HepG2 (cell line): Measurements from ENCODE around the gene SNX13. TPM values are rescaled to one million over a fixed set of nuclear protein-coding genes. Genes with fewer than 3 reads are reported as not detected.

Experiments
- DMAP1 ChIP-seq: IDR thresholded peaks from 2 replicates; pipeline ENCODE4 v1.6.1; 2016
- EED ChIP-seq: sonication (generic); formaldehyde crosslinking; IDR thresholded peaks from 2 replicates; pipeline ENCODE4 v1.5.0; 2020; ENCODE audit warnings: mild to moderate bottlenecking, missing genetic modification reagents
- ETV6 ChIP-seq: sonication (generic); formaldehyde crosslinking; conservative IDR thresholded peaks from 2 replicates; pipeline ENCODE4 v1.4.0; 2020; ENCODE audit warnings: missing genetic modification reagents
- HMG20A ChIP-seq: IDR thresholded peaks from 2 replicates; pipeline ENCODE4 v1.6.1; 2016; ENCODE audit warnings: borderline replicate concordance
- KLF13 ChIP-seq: sonication (generic); formaldehyde crosslinking; IDR thresholded peaks from 2 replicates; pipeline ENCODE4 v1.4.0; 2020; ENCODE audit warnings: mild to moderate bottlenecking, missing genetic modification reagents
- NCOA1 ChIP-seq: sonication (generic); formaldehyde crosslinking; IDR thresholded peaks from 2 replicates; pipeline ENCODE4 v1.9.0; 2021; ENCODE audit warnings: missing genetic modification reagents
- NFE2L1 ChIP-seq: sonication (generic); formaldehyde crosslinking; IDR thresholded peaks from 2 replicates; pipeline ENCODE4 v1.4.0; 2020; ENCODE audit warnings: missing genetic modification reagents, mild to moderate bottlenecking, borderline replicate concordance
- NR1H2 ChIP-seq: sonication (generic); formaldehyde crosslinking; IDR thresholded peaks from 2 replicates; pipeline ENCODE4 v1.8.1; 2022; ENCODE audit warnings: low read depth, missing genetic modification reagents, borderline replicate concordance
- NRL ChIP-seq: sonication (generic); formaldehyde crosslinking; IDR thresholded peaks from 2 replicates; pipeline ENCODE4 v1.5.0; 2020; ENCODE audit warnings: missing genetic modification reagents, mild to moderate bottlenecking, moderate library complexity, borderline replicate concordance
- RAD51 ChIP-seq: fragments of 450-650 bp; IDR thresholded peaks from 2 replicates; pipeline ENCODE4 v1.6.1; 2016; ENCODE audit warnings: borderline replicate concordance
- RFXAP ChIP-seq: sonication (generic); formaldehyde crosslinking; IDR thresholded peaks from 2 replicates; pipeline ENCODE4 v1.4.0; 2020; ENCODE audit warnings: missing genetic modification reagents, borderline replicate concordance
- SAP130 ChIP-seq: IDR thresholded peaks from 2 replicates; pipeline ENCODE4 v1.6.1; 2016; ENCODE audit warnings: low read depth
- SP2 ChIP-seq: sonication (generic); formaldehyde crosslinking; IDR thresholded peaks from 2 replicates; pipeline ENCODE4 v1.5.1; 2020; ENCODE audit warnings: mild to moderate bottlenecking, missing genetic modification reagents
- ZNF652 ChIP-seq: IDR thresholded peaks from 2 replicates; pipeline ENCODE4 v1.6.1; 2016; ENCODE audit warnings: low read depth, borderline replicate concordance
- ZNF772 ChIP-seq: sonication (generic); formaldehyde crosslinking; IDR thresholded peaks from 2 replicates; pipeline ENCODE4 v1.5.0; 2020; ENCODE audit warnings: mild to moderate bottlenecking, missing genetic modification reagents
- ZNF780A ChIP-seq: sonication (generic); formaldehyde crosslinking; IDR thresholded peaks from 2 replicates; pipeline ENCODE4 v1.8.0; 2022; ENCODE audit warnings: mild to moderate bottlenecking, missing genetic modification reagents, moderate library complexity
- ZNF790 ChIP-seq: sonication (generic); formaldehyde crosslinking; IDR thresholded peaks from 2 replicates; pipeline ENCODE4 v1.8.0; 2022; ENCODE audit warnings: missing genetic modification reagents, mild to moderate bottlenecking, borderline replicate concordance
- polyA plus RNA-seq, 8 experiments: library from polyadenylated mRNA; depleted of rRNA in 3 of 8; stranded (reverse) in 7 of 8; unstranded in 1 of 8; fragments of >200 nt; fragmentation: Illumina TruSeq in 4 of 8; extraction: Trizol in 4 of 8; gene quantifications; 2 replicates each; pipeline versions ENCODE4 v1.2.1 to v1.2.3, GENCODE V29; 2011 to 2016; ENCODE audit warnings: low read depth in 4 of 8, missing spikeins in 1 of 8, mixed read lengths in 1 of 8; ENCODE audit not compliant: insufficient read depth in 1 of 8
- total RNA-seq, 5 experiments: library from RNA; depleted of rRNA; stranded (reverse); fragments of >200 nt; fragmentation: Illumina TruSeq; extraction: Trizol; gene quantifications; 2 replicates each; pipeline ENCODE4 v1.2.3, GENCODE V29; 2016; ENCODE audit warnings: low read depth in 1 of 5
- TF ChIP-seq, protein P1 (sequence below): IDR thresholded peaks from 2 replicates; pipeline ENCODE4 v1.6.1; 2016; ENCODE audit warnings: missing genetic modification reagents, missing compliant biosample characterization
- TF ChIP-seq, protein P2 (sequence below): sonication (generic); formaldehyde crosslinking; IDR thresholded peaks from 2 replicates; pipeline ENCODE4 v1.5.0; 2020; ENCODE audit warnings: mild to moderate bottlenecking, missing genetic modification reagents, borderline replicate concordance
- TF ChIP-seq, protein P3 (sequence below): IDR thresholded peaks from 2 replicates; pipeline ENCODE4 v1.6.1; 2018; ENCODE audit warnings: missing genetic modification reagents, mild to moderate bottlenecking, missing compliant biosample characterization
- TF ChIP-seq, protein P4 (sequence below): IDR thresholded peaks from 2 replicates; pipeline ENCODE4 v1.6.1; 2016

The SNX13 gene
- total and polyA plus RNA-seq, 2 of the 13 experiments (the other 11 are each of a cell fraction or from before 2014, with no cell fraction given): 14.3 to 32.3 TPM

DNA sequence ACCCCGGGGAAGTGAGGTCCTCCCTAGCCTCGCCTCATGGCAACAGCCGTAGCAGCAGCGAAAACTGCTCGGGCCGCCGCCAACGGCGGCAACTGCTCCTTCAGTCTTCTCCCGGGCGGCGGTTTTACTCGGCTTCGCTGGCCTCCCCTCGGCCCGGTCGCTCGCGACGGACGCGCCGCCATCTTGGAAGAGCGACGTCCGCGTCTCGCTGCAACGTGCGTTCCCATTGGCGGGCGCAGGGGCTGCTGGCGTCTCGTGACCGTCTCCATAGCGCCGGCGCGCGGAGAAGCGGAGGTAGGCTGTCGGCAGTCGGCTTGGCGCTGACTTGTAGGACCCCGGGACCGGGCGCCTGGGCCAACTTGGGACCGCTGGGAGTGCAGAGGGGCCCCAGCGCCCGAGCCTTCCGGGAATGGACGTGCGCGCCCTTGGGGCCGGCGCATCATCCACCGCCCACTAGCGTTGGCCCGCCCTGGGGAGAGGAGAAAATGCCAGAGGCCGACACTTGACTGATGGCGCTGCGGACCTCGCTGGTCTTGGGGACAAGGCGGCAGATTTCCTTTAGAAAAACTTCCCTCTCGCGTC, at the start of gene SNX13 (continued):
- TF ChIP-seq, protein P1, sequence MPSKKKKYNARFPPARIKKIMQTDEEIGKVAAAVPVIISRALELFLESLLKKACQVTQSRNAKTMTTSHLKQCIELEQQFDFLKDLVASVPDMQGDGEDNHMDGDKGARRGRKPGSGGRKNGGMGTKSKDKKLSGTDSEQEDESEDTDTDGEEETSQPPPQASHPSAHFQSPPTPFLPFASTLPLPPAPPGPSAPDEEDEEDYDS (CRISPR knock-in tag): peak; percentile 80
- TF ChIP-seq RAD51 (peak; percentile 34; the same call in 1 of the 2 replicates), ZNF652 (no peak), EED (no peak; the same call in 1 of the 2 replicates), KLF13 (CRISPR knock-in tag) (no peak), DMAP1 (peak; percentile 87), HMG20A (CRISPR knock-in tag) (no peak), ZNF790 (CRISPR knock-in tag) (no peak), SP2 (CRISPR knock-in tag) (no peak), ZNF772 (CRISPR knock-in tag) (peak; percentile 27; the same call in 1 of the 2 replicates), NCOA1 (CRISPR knock-in tag) (no peak), NFE2L1 (no peak), NR1H2 (CRISPR knock-in tag) (no peak), ZNF780A (no peak), ETV6 (CRISPR knock-in tag) (no peak), NRL (CRISPR knock-in tag) (peak; percentile 63), SAP130 (CRISPR knock-in tag) (peak; percentile 84; the same call in 1 of the 2 replicates), RFXAP (CRISPR knock-in tag) (no peak; the same call in 1 of the 2 replicates)
- TF ChIP-seq, protein P2, sequence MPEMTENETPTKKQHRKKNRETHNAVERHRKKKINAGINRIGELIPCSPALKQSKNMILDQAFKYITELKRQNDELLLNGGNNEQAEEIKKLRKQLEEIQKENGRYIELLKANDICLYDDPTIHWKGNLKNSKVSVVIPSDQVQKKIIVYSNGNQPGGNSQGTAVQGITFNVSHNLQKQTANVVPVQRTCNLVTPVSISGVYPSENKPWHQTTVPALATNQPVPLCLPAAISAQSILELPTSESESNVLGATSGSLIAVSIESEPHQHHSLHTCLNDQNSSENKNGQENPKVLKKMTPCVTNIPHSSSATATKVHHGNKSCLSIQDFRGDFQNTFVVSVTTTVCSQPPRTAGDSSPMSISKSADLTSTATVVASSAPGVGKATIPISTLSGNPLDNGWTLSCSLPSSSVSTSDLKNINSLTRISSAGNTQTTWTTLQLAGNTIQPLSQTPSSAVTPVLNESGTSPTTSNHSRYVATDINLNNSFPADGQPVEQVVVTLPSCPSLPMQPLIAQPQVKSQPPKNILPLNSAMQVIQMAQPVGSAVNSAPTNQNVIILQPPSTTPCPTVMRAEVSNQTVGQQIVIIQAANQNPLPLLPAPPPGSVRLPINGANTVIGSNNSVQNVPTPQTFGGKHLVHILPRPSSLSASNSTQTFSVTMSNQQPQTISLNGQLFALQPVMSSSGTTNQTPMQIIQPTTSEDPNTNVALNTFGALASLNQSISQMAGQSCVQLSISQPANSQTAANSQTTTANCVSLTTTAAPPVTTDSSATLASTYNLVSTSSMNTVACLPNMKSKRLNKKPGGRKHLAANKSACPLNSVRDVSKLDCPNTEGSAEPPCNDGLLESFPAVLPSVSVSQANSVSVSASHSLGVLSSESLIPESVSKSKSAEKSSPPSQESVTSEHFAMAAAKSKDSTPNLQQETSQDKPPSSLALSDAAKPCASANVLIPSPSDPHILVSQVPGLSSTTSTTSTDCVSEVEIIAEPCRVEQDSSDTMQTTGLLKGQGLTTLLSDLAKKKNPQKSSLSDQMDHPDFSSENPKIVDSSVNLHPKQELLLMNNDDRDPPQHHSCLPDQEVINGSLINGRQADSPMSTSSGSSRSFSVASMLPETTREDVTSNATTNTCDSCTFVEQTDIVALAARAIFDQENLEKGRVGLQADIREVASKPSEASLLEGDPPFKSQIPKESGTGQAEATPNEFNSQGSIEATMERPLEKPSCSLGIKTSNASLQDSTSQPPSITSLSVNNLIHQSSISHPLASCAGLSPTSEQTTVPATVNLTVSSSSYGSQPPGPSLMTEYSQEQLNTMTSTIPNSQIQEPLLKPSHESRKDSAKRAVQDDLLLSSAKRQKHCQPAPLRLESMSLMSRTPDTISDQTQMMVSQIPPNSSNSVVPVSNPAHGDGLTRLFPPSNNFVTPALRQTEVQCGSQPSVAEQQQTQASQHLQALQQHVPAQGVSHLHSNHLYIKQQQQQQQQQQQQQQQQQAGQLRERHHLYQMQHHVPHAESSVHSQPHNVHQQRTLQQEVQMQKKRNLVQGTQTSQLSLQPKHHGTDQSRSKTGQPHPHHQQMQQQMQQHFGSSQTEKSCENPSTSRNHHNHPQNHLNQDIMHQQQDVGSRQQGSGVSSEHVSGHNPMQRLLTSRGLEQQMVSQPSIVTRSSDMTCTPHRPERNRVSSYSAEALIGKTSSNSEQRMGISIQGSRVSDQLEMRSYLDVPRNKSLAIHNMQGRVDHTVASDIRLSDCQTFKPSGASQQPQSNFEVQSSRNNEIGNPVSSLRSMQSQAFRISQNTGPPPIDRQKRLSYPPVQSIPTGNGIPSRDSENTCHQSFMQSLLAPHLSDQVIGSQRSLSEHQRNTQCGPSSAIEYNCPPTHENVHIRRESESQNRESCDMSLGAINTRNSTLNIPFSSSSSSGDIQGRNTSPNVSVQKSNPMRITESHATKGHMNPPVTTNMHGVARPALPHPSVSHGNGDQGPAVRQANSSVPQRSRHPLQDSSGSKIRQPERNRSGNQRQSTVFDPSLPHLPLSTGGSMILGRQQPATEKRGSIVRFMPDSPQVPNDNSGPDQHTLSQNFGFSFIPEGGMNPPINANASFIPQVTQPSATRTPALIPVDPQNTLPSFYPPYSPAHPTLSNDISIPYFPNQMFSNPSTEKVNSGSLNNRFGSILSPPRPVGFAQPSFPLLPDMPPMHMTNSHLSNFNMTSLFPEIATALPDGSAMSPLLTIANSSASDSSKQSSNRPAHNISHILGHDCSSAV (CRISPR knock-in tag): no peak
- TF ChIP-seq, protein P3, sequence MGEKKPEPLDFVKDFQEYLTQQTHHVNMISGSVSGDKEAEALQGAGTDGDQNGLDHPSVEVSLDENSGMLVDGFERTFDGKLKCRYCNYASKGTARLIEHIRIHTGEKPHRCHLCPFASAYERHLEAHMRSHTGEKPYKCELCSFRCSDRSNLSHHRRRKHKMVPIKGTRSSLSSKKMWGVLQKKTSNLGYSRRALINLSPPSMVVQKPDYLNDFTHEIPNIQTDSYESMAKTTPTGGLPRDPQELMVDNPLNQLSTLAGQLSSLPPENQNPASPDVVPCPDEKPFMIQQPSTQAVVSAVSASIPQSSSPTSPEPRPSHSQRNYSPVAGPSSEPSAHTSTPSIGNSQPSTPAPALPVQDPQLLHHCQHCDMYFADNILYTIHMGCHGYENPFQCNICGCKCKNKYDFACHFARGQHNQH (CRISPR knock-in tag): peak; percentile 84
- TF ChIP-seq, protein P4, sequence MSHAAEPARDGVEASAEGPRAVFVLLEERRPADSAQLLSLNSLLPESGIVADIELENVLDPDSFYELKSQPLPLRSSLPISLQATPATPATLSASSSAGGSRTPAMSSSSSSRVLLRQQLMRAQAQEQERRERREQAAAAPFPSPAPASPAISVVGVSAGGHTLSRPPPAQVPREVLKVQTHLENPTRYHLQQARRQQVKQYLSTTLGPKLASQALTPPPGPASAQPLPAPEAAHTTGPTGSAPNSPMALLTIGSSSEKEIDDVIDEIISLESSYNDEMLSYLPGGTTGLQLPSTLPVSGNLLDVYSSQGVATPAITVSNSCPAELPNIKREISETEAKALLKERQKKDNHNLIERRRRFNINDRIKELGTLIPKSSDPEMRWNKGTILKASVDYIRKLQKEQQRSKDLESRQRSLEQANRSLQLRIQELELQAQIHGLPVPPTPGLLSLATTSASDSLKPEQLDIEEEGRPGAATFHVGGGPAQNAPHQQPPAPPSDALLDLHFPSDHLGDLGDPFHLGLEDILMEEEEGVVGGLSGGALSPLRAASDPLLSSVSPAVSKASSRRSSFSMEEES (CRISPR knock-in tag): peak; percentile 99
